Left lung (tissue), 10 donors: ENCODE data around the gene ZSWIM8. TPM values are rescaled to one million over a fixed set of nuclear protein-coding genes. Genes with fewer than 3 reads are reported as not detected.
"Not testable (repeated sequence)": the region's sequence is repeated elsewhere in the genome, so short reads cannot be mapped to it uniquely, and the experiment has no call there.

Experiments used
- ATAC-seq: fragments of 200-7000 bp; cut with Tn5 transposase; one replicate; pipeline ENCODE4 v1.9.1; 2020; ENCODE audit warnings: moderate library complexity
- DNase-seq, 4 donors: peaks; one replicate each; pipeline ENCODE4 v3.0.0-alpha.2; 2013 to 2020
- H3K27ac ChIP-seq, 2 donors: fragments of 200-600 bp; sonication (generic) in 1 of 2; one replicate each; pipeline versions ENCODE4 v1.5.0 to v1.8.0; 2020 to 2021
- H3K27me3 ChIP-seq, 2 donors: fragments of 200-600 bp; sonication (generic) in 1 of 2; one replicate each; pipeline versions ENCODE4 v1.5.0 to v1.8.0; 2020 to 2021
- H3K36me3 ChIP-seq, 2 donors: fragments of 200-600 bp; sonication (generic) in 1 of 2; one replicate each; pipeline versions ENCODE4 v1.5.0 to v1.8.0; 2020 to 2021
- H3K4me1 ChIP-seq, 2 donors: fragments of 200-600 bp; one replicate each; pipeline ENCODE4 v1.8.0; 2021
- H3K4me3 ChIP-seq, 2 donors: fragments of 200-600 bp; sonication (generic) in 1 of 2; one replicate each; pipeline versions ENCODE4 v1.5.0 to v1.8.0; 2020 to 2021; ENCODE audit warnings: mild to moderate bottlenecking in 1 of 2
- H3K9me3 ChIP-seq, 2 donors: fragments of 200-600 bp; sonication (generic) in 1 of 2; one replicate each; pipeline versions ENCODE4 v1.5.0 to v1.8.0; 2020 to 2021
- intact Hi-C, 2 donors: fragments of 100-400 bp; cut with DNase I; formaldehyde crosslinking; loops; one replicate each; pipeline versions ENCODE4 v1.11.2 to v1.14.2; 2022
- polyA plus RNA-seq, 6 donors: library from polyadenylated mRNA; unstranded; fragments of 120-200 nt; gene quantifications; one replicate each; pipeline ENCODE4 v1.2.1, GENCODE V29; 2013; ENCODE audit not compliant: insufficient read length in 6 of 6
- total RNA-seq, 2 donors: library from RNA; stranded (reverse); fragmentation: NEBNext Ultra II Directional; extraction: Animal tissue kit (Norgen Biotek cat#: 25700); gene quantifications; one replicate each; pipeline ENCODE4 v1.2.1, GENCODE V29; 2021
- TF ChIP-seq, protein P1 (sequence below), 2 donors: fragments of 200-600 bp; sonication (generic) in 1 of 2; IDR thresholded peaks; one replicate each; pipeline versions ENCODE4 v1.5.0 to v1.8.0; 2021; ENCODE audit warnings: antibody characterized with exemption in 2 of 2
- donor health status: DM: no; HTN: yes; CAD: no.
- donor health status: DM: no; HTN: no; CAD: no.

The ZSWIM8 gene
- total and polyA plus RNA-seq, 8 donors: 85.2 to 119 (median 96.4) TPM

- Histone ChIP-seq H3K9me3 (no peaks in the 10 kb centered on the region), H3K4me3 (no peak overlapping the region), H3K36me3 (peaks cover 0 to 61% of the 10 kb centered on the region in 2 donors), H3K27me3 (no peaks in the 10 kb centered on the region), H3K4me1 (no peaks in the 10 kb centered on the region), H3K27ac (no peak overlapping the region)
- ATAC-seq: no peak
- TF ChIP-seq, protein P1, sequence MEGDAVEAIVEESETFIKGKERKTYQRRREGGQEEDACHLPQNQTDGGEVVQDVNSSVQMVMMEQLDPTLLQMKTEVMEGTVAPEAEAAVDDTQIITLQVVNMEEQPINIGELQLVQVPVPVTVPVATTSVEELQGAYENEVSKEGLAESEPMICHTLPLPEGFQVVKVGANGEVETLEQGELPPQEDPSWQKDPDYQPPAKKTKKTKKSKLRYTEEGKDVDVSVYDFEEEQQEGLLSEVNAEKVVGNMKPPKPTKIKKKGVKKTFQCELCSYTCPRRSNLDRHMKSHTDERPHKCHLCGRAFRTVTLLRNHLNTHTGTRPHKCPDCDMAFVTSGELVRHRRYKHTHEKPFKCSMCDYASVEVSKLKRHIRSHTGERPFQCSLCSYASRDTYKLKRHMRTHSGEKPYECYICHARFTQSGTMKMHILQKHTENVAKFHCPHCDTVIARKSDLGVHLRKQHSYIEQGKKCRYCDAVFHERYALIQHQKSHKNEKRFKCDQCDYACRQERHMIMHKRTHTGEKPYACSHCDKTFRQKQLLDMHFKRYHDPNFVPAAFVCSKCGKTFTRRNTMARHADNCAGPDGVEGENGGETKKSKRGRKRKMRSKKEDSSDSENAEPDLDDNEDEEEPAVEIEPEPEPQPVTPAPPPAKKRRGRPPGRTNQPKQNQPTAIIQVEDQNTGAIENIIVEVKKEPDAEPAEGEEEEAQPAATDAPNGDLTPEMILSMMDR (IDR thresholded peaks at IDR 0.05): no peak
- intact Hi-C loops: no loop called here
- no peak for DNase-seq
Measured at GRCh38 chr10:73828161-73828560, 42.8 kb downstream of the ZSWIM8 start.

DNA sequence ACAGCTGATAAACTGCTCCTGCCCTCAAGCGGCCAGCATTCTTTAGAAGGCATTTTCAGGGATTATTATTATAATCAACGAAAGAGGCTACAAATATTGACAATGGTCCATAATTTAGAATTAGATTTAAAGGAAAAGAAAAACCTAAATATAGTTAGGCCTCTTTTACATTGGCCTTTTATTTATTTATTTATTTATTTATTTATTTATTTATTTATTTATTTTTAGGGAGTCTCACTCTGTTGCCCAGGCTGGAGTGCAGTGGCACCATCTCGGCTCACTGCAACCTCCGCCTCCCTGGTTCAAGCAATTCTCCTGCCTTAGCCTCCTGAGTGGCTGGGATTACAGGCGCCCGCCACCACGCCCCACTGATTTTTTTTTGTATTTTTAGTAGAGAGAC lies 43.7 kb downstream of the ZSWIM8 start:
- peaks cover 0 to 51% of the 10 kb centered on the region in 2 donors for H3K36me3 ChIP-seq
- ATAC-seq, H3K4me3 ChIP-seq, H3K4me1 ChIP-seq, DNase-seq, H3K9me3 ChIP-seq, H3K27me3 ChIP-seq, intact Hi-C loops, H3K27ac ChIP-seq: not testable (repeated sequence)

DNA sequence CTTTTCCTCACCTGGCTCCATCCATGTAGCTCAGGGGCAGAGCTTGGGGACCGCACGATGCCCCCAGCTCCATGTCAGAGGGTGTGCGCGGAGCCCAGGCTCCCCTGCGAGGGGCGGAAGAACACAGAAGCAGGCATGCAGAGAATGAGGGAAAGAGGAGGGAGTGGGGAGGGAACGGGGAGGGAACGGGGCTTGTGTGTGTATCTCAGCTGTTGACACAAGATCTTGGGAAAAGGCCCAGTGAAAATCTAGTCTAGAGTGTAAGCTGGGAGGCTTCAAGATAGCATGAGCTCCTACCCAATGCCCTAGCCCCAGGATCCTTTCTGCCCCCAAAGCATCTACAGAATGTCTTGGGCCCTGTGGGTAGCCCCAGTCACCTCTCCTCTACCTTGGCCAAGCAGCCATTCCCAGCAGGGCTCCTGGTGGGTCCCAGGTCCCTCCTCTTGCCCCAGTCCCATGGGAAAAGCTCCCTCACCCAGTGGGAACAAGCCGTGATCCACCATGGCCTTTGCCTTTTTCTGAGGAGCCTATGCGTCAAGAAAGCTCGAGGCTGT lies 51.1 kb downstream of the ZSWIM8 start:
- TF ChIP-seq, protein P1 (IDR thresholded peaks at IDR 0.05): no peak
- peak; percentile 62 for ATAC-seq
- H3K36me3 ChIP-seq: peaks cover 0 to 67% of the 10 kb centered on the region in 2 donors

GRCh38 chr10:73837072-73837471 lies 51.7 kb downstream of the ZSWIM8 start:
- Histone ChIP-seq H3K27ac (no peak overlapping the region), H3K9me3 (no peaks in the 10 kb centered on the region), H3K36me3 (peaks cover 0 to 70% of the 10 kb centered on the region in 2 donors), H3K4me3 (no peak overlapping the region), H3K4me1 (no peaks in the 10 kb centered on the region), H3K27me3 (no peaks in the 10 kb centered on the region)
- ATAC-seq (peak; percentile 16), DNase-seq (no peak)
- TF ChIP-seq, protein P1 (IDR thresholded peaks at IDR 0.05): no peak
- intact Hi-C loops: no loop called here

More for the DNA sequence above, 51.1 kb downstream of the ZSWIM8 start:
- Histone ChIP-seq H3K27me3 (no peaks in the 10 kb centered on the region), H3K27ac (no peak overlapping the region), H3K9me3 (no peaks in the 10 kb centered on the region), H3K4me3 (no peak overlapping the region), H3K4me1 (no peaks in the 10 kb centered on the region)
- intact Hi-C loops: no loop called here
- no peak for DNase-seq

GRCh38 chr10:73838008-73838567 lies 52.7 kb downstream of the ZSWIM8 start:
- Histone ChIP-seq H3K4me1 (peaks cover 0 to 3% of the 10 kb centered on the region in 2 donors), H3K27ac (no peak overlapping the region), H3K27me3 (no peaks in the 10 kb centered on the region), H3K4me3 (no peak overlapping the region), H3K9me3 (no peaks in the 10 kb centered on the region), H3K36me3 (peaks cover 0 to 80% of the 10 kb centered on the region in 2 donors)
- DNase-seq (no peak), ATAC-seq (no peak)
- intact Hi-C loops: no loop called here
- TF ChIP-seq, protein P1 (IDR thresholded peaks at IDR 0.05): no peak

- Histone ChIP-seq H3K9me3 (no peaks in the 10 kb centered on the region), H3K4me3 (no peak overlapping the region), H3K36me3 (peaks cover 0 to 88% of the 10 kb centered on the region in 2 donors), H3K27me3 (no peaks in the 10 kb centered on the region), H3K4me1 (peaks cover 0 to 10% of the 10 kb centered on the region in 2 donors), H3K27ac (no peak overlapping the region)
- TF ChIP-seq, protein P1 (IDR thresholded peaks at IDR 0.05): no peak
- DNase-seq (no peak), ATAC-seq (no peak)
- intact Hi-C loops: no loop called here
Measured at GRCh38 chr10:73838827-73839226, 53.4 kb downstream of the ZSWIM8 start.
